Stomach (tissue), 4 donors: ENCODE measurements around the gene F3.

Experiments
- CTCF ChIP-seq, 7 experiments: fragments of 450-650 bp in 4 of 7; fragments of 200-600 bp in 3 of 7; sonication (generic) in 3 of 7; IDR thresholded peaks; one replicate each; pipeline ENCODE4 v1.5.1; 2016 to 2019; ENCODE audit warnings: antibody characterized with exemption in 7 of 7, control low read depth in 2 of 7, mild to moderate bottlenecking in 1 of 7
- EP300 ChIP-seq: sonication (generic); formaldehyde crosslinking; IDR thresholded peaks from one replicate; pipeline ENCODE4 v1.6.1; 2017; ENCODE audit warnings: antibody characterized with exemption

GRCh38 chr1:94542088-94542870, 720 bp upstream of the F3 start:
- TF ChIP-seq EP300 (no peak), CTCF (IDR thresholded peaks at IDR 0.05) (no peak)
